Thoracic aorta (tissue), 2 donors: ENCODE measurements around the gene NTSR1. TPM values are rescaled to one million over a fixed set of nuclear protein-coding genes. Genes with fewer than 3 reads are reported as not detected.

ENCODE experiments used
- ATAC-seq: fragments of 150-250 bp; one replicate; pipeline ENCODE4 v1.8.0; 2017; ENCODE audit warnings: low read depth; ENCODE audit not compliant: insufficient number of reproducible peaks, low FRiP score
- DNase-seq: peaks from one replicate; pipeline ENCODE4 v3.0.0-alpha.2; 2020; ENCODE audit warnings: low spot score
- H3K27ac ChIP-seq, 2 donors: fragments of 200-600 bp; sonication (generic); 1 replicate in 1 of 2; 2 replicates in 1 of 2; pipeline ENCODE4 v1.5.1; 2016; ENCODE audit warnings: mild to moderate bottlenecking in 2 of 2, moderate library complexity in 2 of 2
- H3K27me3 ChIP-seq: fragments of 200-600 bp; sonication (generic); replicated peaks from 2 replicates; pipeline ENCODE4 v1.6.0; 2016; ENCODE audit warnings: mild to moderate bottlenecking; ENCODE audit not compliant: insufficient read depth
- H3K36me3 ChIP-seq: fragments of 200-600 bp; sonication (generic); one replicate; pipeline ENCODE4 v1.5.1; 2016
- H3K4me1 ChIP-seq, 2 donors: fragments of 200-600 bp; sonication (generic); 1 replicate in 1 of 2; 2 replicates in 1 of 2; pipeline versions ENCODE4 v1.5.1 to v1.6.0; 2016; ENCODE audit warnings: low read depth in 2 of 2, mild to moderate bottlenecking in 1 of 2; ENCODE audit not compliant: control insufficient read depth in 1 of 2
- H3K4me3 ChIP-seq: fragments of 200-600 bp; sonication (generic); 2 replicates; pipeline ENCODE4 v1.5.1; 2016; ENCODE audit warnings: mild to moderate bottlenecking
- H3K9me3 ChIP-seq: fragments of 200-600 bp; sonication (generic); 2 replicates; pipeline ENCODE4 v1.5.1; 2016
- CTCF ChIP-seq: fragments of 200-600 bp; sonication (generic); IDR thresholded peaks from one replicate; pipeline ENCODE4 v1.5.1; 2019; ENCODE audit warnings: antibody characterized with exemption
- total RNA-seq, 2 donors: library from RNA; depleted of rRNA; stranded (reverse); fragments of >200 nt; gene quantifications; one replicate each; pipeline versions ENCODE4 v1.1.0 to v1.2.3, GENCODE V29; 2016

NTSR1 gene
- total RNA-seq, 2 donors from 2014 or later: not detected

DNA sequence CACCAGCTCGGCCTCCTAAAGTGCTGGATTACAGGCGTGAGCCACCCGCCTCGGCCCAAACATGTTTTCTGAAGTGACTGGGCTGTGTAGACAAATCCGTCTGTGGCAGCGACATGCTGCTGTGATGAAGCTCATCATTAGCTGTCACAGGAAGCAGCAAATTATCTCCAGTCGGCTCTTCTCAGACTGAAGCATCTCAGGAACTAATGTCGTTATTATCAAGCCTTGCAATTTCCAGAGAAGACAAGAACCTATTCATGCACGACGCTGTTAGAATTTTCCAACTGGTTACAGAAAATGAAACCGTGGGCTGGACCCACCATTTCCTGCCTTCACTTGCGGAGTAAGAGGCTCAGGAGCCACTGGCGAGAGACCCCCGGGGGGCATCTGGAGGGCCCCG lies 17.1 kb upstream of the NTSR1 start:
- Histone ChIP-seq H3K4me1 (no peaks in the 10 kb centered on the region), H3K27me3 (no peaks in the 10 kb centered on the region), H3K27ac (no peak overlapping the region), H3K9me3 (no peaks in the 10 kb centered on the region), H3K36me3 (no peaks in the 10 kb centered on the region), H3K4me3 (no peak overlapping the region)
- ATAC-seq (no peak), DNase-seq (no peak)
- no peak for TF ChIP-seq CTCF

- H3K4me1 ChIP-seq: no peaks in the 10 kb centered on the region
- ATAC-seq (no peak), DNase-seq (no peak)
- no peak overlapping the region for H3K27ac ChIP-seq
- no peaks in the 10 kb centered on the region for H3K36me3 ChIP-seq
- H3K4me3 ChIP-seq: no peak overlapping the region
- no peaks in the 10 kb centered on the region for H3K27me3 ChIP-seq
- no peaks in the 10 kb centered on the region for H3K9me3 ChIP-seq
- no peak for TF ChIP-seq CTCF
These were observed 16.5 kb upstream of the NTSR1 start for GRCh38 chr20:62692176-62692575.

DNA sequence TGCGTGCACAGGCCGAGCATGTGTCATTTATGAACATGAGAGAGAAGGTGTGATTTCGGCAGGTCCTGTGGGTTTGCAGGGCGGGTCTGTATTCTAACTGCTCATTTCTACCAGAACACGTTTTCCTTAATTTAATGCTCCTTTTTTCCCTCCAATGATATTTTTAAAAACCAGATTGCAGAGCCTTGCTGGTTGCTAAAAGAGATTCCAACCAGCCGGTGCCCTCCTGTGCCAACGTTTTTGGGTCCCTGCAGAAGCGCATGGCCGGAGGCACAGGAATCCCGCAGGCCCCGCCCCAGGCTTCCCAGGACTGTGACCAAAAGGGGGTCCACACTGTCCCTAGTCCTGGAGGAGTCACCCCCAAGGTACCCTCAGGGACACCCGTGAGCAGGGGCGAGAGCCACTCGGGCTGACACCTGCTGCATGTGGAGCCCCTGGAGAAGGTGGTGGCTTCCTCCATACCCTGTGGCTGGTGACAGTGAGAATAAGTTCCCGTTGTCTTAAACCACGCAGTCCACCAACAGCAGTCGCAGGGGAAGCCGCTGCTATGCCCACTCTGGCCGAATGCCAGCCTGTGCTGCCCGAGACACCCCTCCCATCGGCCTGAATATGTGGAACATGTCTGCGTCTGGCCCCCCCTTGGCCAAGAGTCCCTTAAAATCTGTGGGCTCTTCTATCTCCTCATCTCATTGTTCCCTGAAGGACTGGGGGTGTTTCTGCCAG lies 15.7 kb upstream of the NTSR1 start:
- DNase-seq (no peak), ATAC-seq (no peak)
- no peaks in the 10 kb centered on the region for H3K9me3 ChIP-seq
- no peak overlapping the region for H3K4me3 ChIP-seq
- H3K27ac ChIP-seq: no peak overlapping the region
- H3K4me1 ChIP-seq: no peaks in the 10 kb centered on the region
- H3K36me3 ChIP-seq: no peaks in the 10 kb centered on the region
- no peak for TF ChIP-seq CTCF
- H3K27me3 ChIP-seq: no peaks in the 10 kb centered on the region

GRCh38 chr20:62693524-62693922 lies 15.1 kb upstream of the NTSR1 start:
- ATAC-seq (no peak), DNase-seq (no peak)
- no peaks in the 10 kb centered on the region for H3K4me1 ChIP-seq
- H3K27ac ChIP-seq: no peak overlapping the region
- no peaks in the 10 kb centered on the region for H3K9me3 ChIP-seq
- H3K27me3 ChIP-seq: no peaks in the 10 kb centered on the region
- no peak for TF ChIP-seq CTCF
- H3K36me3 ChIP-seq: no peaks in the 10 kb centered on the region
- H3K4me3 ChIP-seq: no peak overlapping the region

DNA sequence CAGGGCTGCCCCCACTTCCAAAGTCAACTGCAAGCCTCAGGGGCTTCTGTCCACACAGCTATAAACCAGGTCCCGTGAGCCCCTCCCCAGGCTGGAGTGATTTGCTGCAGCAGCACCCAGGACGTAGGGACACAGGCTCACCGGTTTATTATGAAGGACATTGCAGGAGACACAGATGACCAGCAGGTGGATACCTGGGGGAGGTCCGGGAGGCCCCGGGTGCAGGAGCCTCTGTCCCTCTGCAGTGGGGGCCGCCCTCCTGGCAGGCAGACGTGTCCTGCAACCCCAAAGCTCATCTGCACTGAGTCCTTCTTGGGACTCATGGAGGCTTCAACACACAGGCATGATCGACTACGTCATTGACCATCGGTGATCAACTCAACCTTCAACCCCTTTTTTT lies 14.5 kb upstream of the NTSR1 start:
- Histone ChIP-seq H3K36me3 (no peaks in the 10 kb centered on the region), H3K27me3 (no peaks in the 10 kb centered on the region), H3K4me3 (no peak overlapping the region), H3K4me1 (no peaks in the 10 kb centered on the region), H3K27ac (no peak overlapping the region), H3K9me3 (no peaks in the 10 kb centered on the region)
- DNase-seq: no peak
- ATAC-seq: no peak
- TF ChIP-seq CTCF: no peak
